ENCODE data around the gene MBD3L2.
"Not testable (repeated sequence)": the region's sequence is repeated elsewhere in the genome, so short reads cannot be mapped to it uniquely, and the experiment has no call there.

MBD3L2 gene

GRCh38 chr19:7063339-7063738 lies 14.2 kb downstream of the MBD3L2 start:
- DNase-seq = no peak

DNA sequence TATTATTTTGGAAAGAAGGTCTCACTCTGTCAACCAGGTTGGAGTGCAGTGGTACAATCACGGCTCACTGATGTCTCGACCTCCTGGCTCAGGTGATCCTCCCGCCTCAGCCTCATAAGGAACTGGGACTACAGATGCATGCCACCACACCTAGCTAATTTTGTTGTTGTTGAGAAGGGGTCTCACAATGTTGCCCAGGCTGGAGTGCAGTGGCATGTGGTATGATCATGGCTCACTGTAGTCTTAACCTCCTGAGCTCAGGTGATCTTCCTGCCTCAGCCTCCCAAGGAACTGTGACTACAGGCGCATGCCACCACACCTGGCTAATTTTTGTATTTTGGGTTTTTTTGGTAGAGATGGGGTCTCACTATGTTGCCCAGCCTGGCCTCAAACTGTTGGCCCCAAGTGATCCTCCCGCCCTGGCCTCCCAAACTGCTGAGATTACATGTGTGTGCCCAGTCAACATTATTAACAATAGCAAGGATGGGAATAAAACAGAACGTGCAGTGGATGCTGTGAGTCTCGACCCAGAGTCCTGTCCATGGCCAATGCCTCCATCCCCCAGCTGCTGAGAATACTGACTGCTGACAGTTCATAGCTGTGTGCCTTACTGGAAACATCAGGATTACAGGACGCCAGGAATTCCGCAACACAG lies 14.8 kb downstream of the MBD3L2 start:
- DNase-seq = no peak

- not testable (repeated sequence) for DNase-seq
Observed at GRCh38 chr19:7067122-7067521, 18.0 kb downstream of the MBD3L2 start.

DNA sequence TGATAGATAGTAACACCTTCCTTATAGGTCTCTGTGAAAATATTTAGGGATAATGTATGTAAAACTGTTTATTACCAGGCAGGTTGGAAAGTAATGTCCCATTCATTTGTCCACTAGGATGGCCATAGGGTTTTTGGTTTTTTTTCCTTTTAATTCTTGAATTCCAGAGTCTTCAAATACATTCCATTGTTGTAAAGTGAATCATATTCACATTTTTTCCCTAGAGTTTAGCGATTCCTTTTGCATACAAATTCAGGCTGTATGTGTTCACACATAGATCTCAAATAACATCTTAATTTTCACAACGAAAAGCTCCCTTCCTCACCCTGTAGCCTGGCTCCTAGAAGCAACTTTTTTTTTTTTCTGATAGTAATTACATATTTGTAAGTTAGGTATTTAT lies 18.6 kb downstream of the MBD3L2 start:
- DNase-seq = no peak

GRCh38 chr19:7068599-7068998 lies 19.5 kb downstream of the MBD3L2 start:
- no peak for DNase-seq

- DNase-seq = peak; percentile 98
Observed at GRCh38 chr19:7069042-7069903, 20.2 kb downstream of the MBD3L2 start, which contains the start of gene ZNF557. TSS of gene ZNF557 (plus strand) at chr19:7069703. CDS start at chr19:7075075, 5,372 bp downstream.

- no peak for DNase-seq
Observed at GRCh38 chr19:7069904-7070226, 20.7 kb downstream of the MBD3L2 start.

- no peak for DNase-seq
Observed at GRCh38 chr19:7072541-7072940, 23.4 kb downstream of the MBD3L2 start.

- no peak for DNase-seq
Observed at GRCh38 chr19:7074705-7075282, 25.7 kb downstream of the MBD3L2 start.

DNA sequence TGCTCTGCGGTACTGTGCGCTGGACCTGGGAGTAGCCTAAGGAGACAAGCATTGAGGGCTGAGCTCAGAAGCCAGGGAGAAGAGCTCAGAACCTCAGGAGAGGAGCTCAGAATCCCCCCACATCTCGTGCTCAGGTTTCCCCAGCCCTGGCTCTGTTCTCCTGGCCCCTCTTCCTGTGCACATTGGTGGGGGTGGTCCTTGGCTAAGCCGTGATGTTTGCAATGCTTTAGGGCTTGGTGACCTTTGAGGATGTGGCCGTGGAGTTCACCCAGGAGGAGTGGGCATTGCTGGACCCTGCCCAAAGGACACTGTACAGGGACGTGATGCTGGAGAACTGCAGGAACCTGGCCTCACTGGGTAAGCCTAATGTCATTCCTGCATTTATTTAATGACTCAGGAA lies 27.0 kb downstream of the MBD3L2 start:
- DNase-seq = no peak

- no peak for DNase-seq
Observed at GRCh38 chr19:7078008-7078407, 28.9 kb downstream of the MBD3L2 start.

- DNase-seq = no peak
Observed at GRCh38 chr19:7083076-7083956, 34.2 kb downstream of the MBD3L2 start.

DNA sequence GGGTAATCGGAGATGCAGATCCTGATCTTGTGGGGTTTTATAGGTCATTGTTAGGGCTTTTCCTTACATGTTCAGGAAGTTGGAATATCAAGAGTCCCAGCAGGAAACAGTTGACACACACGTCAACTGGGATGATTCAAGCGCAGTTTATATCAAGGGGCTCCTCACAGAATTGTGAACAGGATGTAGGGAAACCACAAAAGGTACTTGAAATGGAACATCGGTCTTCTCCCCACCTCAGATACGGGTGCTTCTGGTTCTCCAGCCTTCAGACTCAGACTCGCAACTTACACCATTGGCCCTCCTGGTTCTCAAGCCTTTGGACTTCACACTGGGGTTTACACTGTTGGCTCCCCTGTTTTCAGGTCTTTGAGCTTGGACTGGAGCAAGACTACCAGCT lies 39.9 kb downstream of the MBD3L2 start:
- no peak for DNase-seq

DNA sequence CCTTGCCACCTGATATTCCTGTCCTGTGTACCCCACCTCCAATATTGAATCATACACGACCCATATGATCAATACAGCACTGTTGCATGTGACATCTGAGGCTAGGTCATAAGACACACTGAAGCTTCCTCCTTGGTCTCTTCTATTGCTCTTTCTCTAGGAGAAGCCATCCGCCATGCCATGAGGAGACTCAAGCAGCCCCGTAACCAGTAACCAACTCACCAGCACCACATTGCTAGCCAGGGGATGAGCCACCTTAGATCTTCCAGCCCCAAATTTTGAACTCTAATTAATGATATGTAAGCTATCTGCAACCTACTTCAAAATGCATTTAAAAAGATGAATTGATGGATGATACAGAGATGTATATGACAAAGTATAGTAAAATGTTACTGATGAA lies 49.0 kb downstream of the MBD3L2 start:
- no peak for DNase-seq

GRCh38 chr19:7098701-7099596 lies 49.8 kb downstream of the MBD3L2 start:
- DNase-seq = peak; percentile 82

- no peak for DNase-seq
Observed at GRCh38 chr19:7099597-7099921, 50.4 kb downstream of the MBD3L2 start.
